Ramos (cell line): ENCODE data around the gene TIMM8B.
"Not testable (repeated sequence)": the region's sequence is repeated elsewhere in the genome, so short reads cannot be mapped to it uniquely, and the experiment has no call there.

Experiments used
- in situ Hi-C: fragments of 300-500 bp; cut with MboI; formaldehyde crosslinking; loops from one replicate; pipeline ENCODE4 v1.14.3; 2022; ENCODE audit warnings: low sequenced_read_pairs; ENCODE audit not compliant: unreplicated experiment

TIMM8B gene

GRCh38 chr11:112086422-112087191 is at the start of gene TIMM8B, which contains the start of gene SDHD:
Gene TIMM8B (minus strand): TSS chr11:112086756. CDS start chr11:112086723, 33 bp downstream.
Gene SDHD (plus strand): TSS chr11:112086873. CDS start chr11:112086908, 35 bp downstream.
- in situ Hi-C loops, result no loop called here

- in situ Hi-C loops, result no loop called here
Measured at GRCh38 chr11:112134473-112134872, 47.9 kb upstream of the TIMM8B start.

GRCh38 chr11:112132737-112133136 is 46.2 kb upstream of the TIMM8B start:
- in situ Hi-C loops, result no loop called here

DNA sequence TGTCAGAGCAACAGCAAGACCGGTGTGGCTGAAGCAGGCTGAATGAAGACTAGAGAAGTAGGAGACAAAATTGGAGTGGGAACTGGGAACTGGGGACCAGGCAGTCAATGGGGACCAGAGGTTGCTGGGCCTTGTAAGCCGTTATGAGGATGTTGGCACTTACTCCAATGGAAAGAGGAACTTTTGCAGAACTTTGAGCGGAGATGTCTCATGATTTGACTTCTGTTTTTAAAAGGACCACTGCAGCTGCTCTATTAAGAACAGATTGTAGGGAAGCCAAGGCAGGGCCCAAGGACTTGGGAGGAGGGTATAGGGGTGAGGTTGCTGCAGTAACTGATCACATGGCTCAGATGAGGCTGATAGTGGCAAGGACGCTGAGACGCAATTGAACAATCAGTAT is 43.1 kb upstream of the TIMM8B start:
- in situ Hi-C loops, result no loop called here

GRCh38 chr11:112128483-112129121 is 42.0 kb upstream of the TIMM8B start:
- in situ Hi-C loops, result no loop called here

DNA sequence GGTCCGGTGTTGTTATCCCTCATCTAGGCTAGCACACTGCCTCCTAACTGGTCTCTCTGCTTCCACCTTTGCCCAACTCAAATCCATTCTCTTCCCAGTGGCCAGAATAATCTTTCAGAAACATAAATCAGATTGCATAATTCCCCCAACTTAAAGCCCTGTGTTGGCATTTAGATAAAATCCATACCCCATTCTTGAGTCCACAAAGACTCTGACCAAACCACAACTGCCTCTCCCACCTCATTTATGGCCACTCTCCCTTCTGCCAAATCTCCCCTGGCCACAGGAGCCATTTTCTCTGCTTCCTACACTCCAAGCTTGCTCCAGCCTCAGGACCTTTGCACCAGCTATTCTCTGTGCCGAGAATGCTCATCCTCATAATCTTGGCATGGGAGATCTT is 40.5 kb upstream of the TIMM8B start:
- in situ Hi-C loops, result no loop called here

DNA sequence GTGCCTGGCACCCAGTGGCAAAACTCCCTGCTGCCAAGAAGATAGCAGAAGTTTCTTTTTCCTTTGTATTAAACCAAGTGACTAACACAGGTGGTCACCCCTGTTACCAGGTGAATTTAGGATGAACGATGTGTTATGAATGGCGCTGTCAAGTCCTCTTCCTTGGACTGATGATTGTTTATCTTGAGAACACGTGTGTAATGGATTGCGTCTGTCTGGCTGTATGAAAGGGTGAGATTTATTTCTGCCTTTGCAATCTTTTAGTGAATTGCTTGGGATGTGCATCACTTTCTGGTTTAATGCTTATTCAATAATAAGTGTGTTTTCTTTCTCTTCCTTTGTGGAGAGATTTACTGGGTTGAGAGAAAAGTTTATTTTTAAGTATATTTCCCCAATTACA is 36.6 kb upstream of the TIMM8B start:
- in situ Hi-C loops, result no loop called here

GRCh38 chr11:112121981-112122615 is 35.5 kb upstream of the TIMM8B start:
- in situ Hi-C loops, result no loop called here

GRCh38 chr11:112118176-112118575 is 31.6 kb upstream of the TIMM8B start:
- in situ Hi-C loops, result no loop called here

- in situ Hi-C loops, result no loop called here
Measured at GRCh38 chr11:112115386-112115785, 28.8 kb upstream of the TIMM8B start.

GRCh38 chr11:112114460-112114859 is 27.9 kb upstream of the TIMM8B start:
- in situ Hi-C loops, result no loop called here

GRCh38 chr11:112113539-112114457 is 27.2 kb upstream of the TIMM8B start:
- in situ Hi-C loops, result no loop called here

DNA sequence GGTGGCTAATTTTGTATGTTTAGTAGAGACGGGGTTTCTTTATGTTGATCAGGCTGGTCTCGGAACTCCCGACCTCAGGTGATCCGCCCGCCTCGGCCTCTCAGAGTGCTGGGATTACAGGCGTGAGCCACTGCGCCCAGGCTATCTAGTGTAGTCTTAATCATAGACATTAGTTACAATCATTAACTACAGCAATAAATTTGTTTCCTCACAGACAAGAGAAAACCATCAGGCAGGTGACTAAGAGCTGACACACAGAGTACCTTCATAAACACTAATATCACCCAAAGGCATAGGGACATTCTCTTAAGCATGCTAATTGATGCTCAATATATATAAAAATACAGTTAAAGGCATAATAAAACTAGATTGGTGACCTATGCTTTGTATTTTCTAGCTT is 19.5 kb upstream of the TIMM8B start:
- in situ Hi-C loops, result no loop called here

GRCh38 chr11:112103446-112103845 is 16.9 kb upstream of the TIMM8B start:
- in situ Hi-C loops, result no loop called here

DNA sequence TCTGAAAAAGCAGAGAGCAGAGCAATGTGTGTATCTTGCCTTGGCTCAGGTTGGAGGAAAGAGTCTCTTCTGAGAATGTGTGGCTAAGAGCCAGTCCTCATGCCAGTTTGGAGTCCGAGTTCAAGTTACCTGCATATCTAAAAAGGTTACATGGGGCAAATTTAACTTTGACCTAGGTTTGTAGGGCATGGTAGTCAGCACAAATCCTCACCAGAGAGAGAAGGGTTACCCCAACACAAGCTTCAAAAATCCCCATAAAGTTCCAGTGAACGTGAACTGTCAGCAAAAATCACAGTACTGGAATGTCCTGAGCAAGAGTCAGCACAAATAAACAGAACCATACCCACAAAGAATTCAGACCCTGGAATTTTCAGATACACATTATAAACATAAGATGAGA is 13.9 kb upstream of the TIMM8B start:
- in situ Hi-C loops, result no loop called here

- in situ Hi-C loops, result no loop called here
Measured at GRCh38 chr11:112097734-112098528, 11.4 kb upstream of the TIMM8B start.

- in situ Hi-C loops, result no loop called here
Measured at GRCh38 chr11:112096194-112096593, 9.6 kb upstream of the TIMM8B start.

DNA sequence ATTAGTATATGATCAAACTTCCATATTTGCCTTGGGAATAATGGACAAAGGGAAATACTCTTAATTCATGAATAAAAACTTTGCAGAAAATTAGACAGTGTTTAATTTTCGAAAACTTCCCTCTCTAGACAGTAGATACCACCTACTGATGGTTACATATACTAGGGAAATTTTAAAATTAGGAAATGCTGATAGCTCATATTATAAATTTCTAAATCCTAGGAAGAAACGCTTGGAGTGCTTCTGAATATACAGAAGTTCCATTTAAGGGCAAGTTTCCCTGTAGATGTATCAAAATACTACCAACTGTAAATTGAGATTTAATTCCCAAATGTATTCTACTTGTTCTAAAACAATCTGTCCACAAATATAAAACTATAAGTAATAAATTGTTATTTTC is 8.7 kb upstream of the TIMM8B start:
- in situ Hi-C loops, result not testable (repeated sequence)

DNA sequence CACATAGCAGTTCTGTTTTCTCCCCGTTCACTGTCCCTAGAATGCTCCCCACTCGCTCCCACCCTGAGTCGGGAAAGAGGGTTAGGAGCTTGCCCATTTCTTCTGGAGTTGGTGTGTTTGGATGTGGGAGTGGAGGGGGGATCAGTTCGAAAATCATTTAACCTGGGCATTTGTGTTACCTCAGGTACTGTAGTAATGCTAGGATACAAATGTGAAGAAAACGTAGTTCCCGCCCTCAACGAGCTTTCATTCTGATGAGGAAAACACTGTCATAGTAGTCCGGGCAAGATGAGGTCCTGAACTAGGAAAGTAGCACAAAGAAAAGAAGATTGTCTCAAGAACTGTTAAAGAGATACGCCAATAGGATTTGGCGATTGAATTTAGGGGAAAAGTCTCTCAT is 656 bp upstream of the TIMM8B start:
- in situ Hi-C loops, result no loop called here
